Activated CD4-positive, alpha-beta memory T cell treated with anti-CD3 and anti-CD28 coated beads, Interleukin-2, amount 10 ng/mL, durations not matched to agents 7 days and 5 days (primary cell): ENCODE measurements around the gene WRNIP1. TPM values are rescaled to one million over a fixed set of nuclear protein-coding genes. Genes with fewer than 3 reads are reported as not detected.

ENCODE experiments used
- CTCF ChIA-PET: fragments of 350-600 bp; sonication (Branson Sonifier 250); formaldehyde crosslinking; loops from one replicate; lab custom pipeline; 2021; ENCODE audit warnings: antibody characterized with exemption, inconsistent platforms; lab: Charles Lee
- POLR2A ChIA-PET: fragments of 350-600 bp; sonication (Branson Sonifier 250); formaldehyde crosslinking; loops from one replicate; lab custom pipeline; 2021; ENCODE audit warnings: antibody characterized with exemption; lab: Charles Lee
- DNase-seq: peaks from one replicate; pipeline ENCODE4 v3.0.0-alpha.2; 2020
- H3K27ac Mint-ChIP-seq: one replicate; pipeline ENCODE4 v1.8.0; 2021; ENCODE audit warnings: mild to moderate bottlenecking, mixed read lengths
- H3K27me3 Mint-ChIP-seq: one replicate; pipeline ENCODE4 v1.8.0; 2021; ENCODE audit warnings: mixed read lengths
- H3K36me3 Mint-ChIP-seq: one replicate; pipeline ENCODE4 v1.8.0; 2021; ENCODE audit warnings: low read depth, mixed read lengths
- H3K4me1 Mint-ChIP-seq: one replicate; pipeline ENCODE4 v1.8.0; 2021; ENCODE audit warnings: mixed read lengths
- H3K4me3 Mint-ChIP-seq: one replicate; pipeline ENCODE4 v1.8.0; 2021; ENCODE audit warnings: mild to moderate bottlenecking, mixed read lengths
- H3K9me3 Mint-ChIP-seq: one replicate; pipeline ENCODE4 v1.8.0; 2021; ENCODE audit warnings: mixed read lengths
- total RNA-seq, 2 experiments: library from RNA; stranded (reverse); gene quantifications; one replicate each; pipeline ENCODE4 v1.2.3, GENCODE V29; 2021

Gene WRNIP1
- total RNA-seq, 2 experiments from 2014 or later = 39.6 to 42.1 TPM

DNA sequence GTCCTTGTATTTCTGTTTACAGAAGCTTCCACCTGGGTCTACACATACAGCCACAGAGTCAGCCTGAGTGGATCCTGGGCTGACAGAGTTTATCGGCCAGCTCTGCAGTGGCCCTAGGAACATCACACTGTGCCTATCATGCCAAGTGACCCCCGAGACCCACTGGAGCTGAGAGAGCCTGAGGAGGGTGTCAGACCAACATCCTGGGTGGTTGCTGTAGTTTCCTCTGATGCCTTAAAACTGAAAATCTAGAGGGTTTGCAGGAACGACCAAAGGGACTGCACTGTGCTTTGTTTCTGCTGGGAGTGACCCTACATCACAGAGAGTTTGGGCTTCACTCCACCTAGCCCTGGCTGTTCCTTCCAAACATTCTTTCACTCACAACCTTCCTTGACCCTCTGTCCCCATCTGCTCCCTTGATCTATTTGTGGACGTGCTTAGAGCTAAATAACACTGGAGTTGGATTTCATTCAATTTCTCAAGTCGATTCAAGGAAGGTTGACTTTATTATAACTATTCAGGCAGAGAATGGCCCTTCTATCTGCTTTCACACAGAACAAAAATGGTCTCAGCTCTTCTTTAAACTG lies 32.6 kb upstream of the WRNIP1 start:
- ChIA-PET POLR2A (no interaction called here), CTCF (interaction anchor here (2.1 kb wide), 1 partner anchor 17 kb away, joined by 13 read pairs; the partner anchor contains the start of gene MYLK4)
- no peaks in the 10 kb centered on the region for H3K9me3 Mint-ChIP-seq
- peaks cover 6% of the 10 kb centered on the region for H3K4me1 Mint-ChIP-seq
- no peaks in the 10 kb centered on the region for H3K36me3 Mint-ChIP-seq
- H3K4me3 Mint-ChIP-seq = no peak overlapping the region
- DNase-seq = no peak
- peaks cover 5% of the 10 kb centered on the region for H3K27me3 Mint-ChIP-seq
- H3K27ac Mint-ChIP-seq = no peak overlapping the region

DNA sequence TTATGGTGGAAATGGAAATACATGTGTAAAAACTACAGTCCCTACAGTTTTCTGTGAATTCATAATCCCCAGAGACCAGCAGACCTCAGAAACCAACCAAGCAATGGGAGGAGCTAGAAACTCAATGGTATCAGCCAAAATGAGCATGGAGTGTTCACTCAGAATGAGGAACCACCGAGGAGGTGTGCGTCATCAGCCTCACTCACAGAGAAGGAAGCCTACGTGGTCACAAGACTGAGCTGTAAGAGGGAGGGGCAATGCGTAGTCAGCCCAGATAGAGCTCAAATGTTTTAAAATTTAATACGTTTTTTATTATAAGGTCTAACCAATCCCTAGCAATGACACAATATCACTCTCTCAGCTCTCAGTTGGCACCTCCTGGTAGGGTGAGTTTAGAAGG lies 31.9 kb upstream of the WRNIP1 start:
- ChIA-PET CTCF (interaction anchor here (2.1 kb wide), 1 partner anchor 17 kb away, joined by 13 read pairs; the partner anchor contains the start of gene MYLK4), POLR2A (no interaction called here)
- no peak overlapping the region for H3K4me3 Mint-ChIP-seq
- peak; percentile 59 for DNase-seq
- peaks cover 6% of the 10 kb centered on the region for H3K4me1 Mint-ChIP-seq
- no peaks in the 10 kb centered on the region for H3K36me3 Mint-ChIP-seq
- no peaks in the 10 kb centered on the region for H3K9me3 Mint-ChIP-seq
- no peak overlapping the region for H3K27ac Mint-ChIP-seq
- H3K27me3 Mint-ChIP-seq = peaks cover 5% of the 10 kb centered on the region

DNA sequence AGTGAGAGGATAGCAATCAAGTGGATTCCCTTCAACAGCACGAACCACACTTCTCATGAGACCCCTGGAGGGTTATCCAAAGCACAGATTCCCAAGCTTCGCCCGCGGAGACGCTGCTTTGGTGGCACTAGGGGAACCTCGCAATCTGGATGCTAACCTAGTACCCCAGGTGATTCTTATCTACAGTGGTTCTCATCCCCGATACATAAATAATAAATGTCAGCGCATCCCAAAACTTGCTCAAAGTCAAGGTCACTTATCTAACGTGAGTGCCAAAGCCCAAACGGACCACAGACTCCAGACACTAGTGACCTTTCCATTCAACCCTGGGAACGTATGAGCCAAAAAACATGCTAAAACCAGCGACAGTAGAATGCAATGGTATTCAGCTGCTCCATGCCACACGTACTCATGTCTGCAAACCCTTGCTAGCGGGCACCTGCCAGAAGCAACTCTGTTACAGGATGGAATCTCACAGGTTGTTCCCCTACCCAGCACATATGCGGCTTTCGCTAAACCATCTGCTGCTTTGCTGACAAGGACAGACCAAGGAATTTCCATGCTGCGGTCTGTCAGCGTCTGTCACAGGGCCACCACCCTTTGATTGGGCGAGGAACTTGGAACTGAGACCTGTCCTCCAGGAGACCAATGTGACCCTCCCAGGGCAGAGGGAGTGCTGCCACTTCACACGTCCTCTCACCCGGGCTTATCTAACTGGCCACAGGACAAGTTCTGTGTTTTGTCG lies 31.3 kb upstream of the WRNIP1 start:
- peaks cover 5% of the 10 kb centered on the region for H3K27me3 Mint-ChIP-seq
- POLR2A ChIA-PET = no interaction called here
- peaks cover 6% of the 10 kb centered on the region for H3K4me1 Mint-ChIP-seq
- no peaks in the 10 kb centered on the region for H3K36me3 Mint-ChIP-seq
- H3K9me3 Mint-ChIP-seq = no peaks in the 10 kb centered on the region
- H3K27ac Mint-ChIP-seq = no peak overlapping the region
- no peak overlapping the region for H3K4me3 Mint-ChIP-seq
- CTCF ChIA-PET = interaction anchor here (2.1 kb wide), 1 partner anchor 16 kb away, joined by 13 read pairs; the partner anchor contains the start of gene MYLK4
- DNase-seq = no peak

DNA sequence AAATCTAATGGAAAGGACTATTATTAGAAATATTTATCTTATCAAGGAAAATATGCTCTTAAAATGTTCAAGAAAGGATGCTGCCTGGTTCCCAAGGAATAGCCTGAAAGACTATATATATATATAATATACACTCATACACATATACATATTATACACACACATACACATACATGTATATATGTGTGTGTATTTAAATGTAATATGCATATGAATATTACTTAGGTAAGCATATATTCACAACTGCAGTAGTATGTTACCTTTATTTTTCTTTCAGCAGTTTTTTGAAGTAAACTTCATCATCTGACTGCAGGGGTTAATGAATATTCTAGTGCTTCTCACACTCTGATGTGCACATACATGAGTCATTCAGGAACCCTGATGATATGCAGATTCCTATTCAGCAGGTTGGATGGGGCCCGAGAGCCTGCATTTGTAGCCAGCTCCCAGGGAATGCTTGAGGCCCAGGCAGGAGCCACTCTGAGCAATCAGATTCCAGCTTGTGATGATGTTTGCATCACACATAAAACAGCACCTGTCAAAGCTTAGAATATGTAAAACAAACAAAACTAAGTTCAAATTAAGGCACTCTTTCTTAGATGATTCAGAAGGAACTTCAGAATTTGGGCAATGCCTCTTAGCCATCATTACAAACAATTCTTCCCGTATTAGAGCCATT lies 30.6 kb upstream of the WRNIP1 start:
- POLR2A ChIA-PET = no interaction called here
- Mint-ChIP-seq H3K36me3 (no peaks in the 10 kb centered on the region), H3K9me3 (no peaks in the 10 kb centered on the region), H3K27ac (no peak overlapping the region), H3K4me3 (no peak overlapping the region), H3K4me1 (peaks cover 6% of the 10 kb centered on the region), H3K27me3 (peaks cover 5% of the 10 kb centered on the region)
- no peak for DNase-seq
- CTCF ChIA-PET = interaction anchor here (7.5 kb wide), 1 partner anchor 15 kb away, joined by 86 read pairs; the partner anchor contains the start of gene MYLK4

DNA sequence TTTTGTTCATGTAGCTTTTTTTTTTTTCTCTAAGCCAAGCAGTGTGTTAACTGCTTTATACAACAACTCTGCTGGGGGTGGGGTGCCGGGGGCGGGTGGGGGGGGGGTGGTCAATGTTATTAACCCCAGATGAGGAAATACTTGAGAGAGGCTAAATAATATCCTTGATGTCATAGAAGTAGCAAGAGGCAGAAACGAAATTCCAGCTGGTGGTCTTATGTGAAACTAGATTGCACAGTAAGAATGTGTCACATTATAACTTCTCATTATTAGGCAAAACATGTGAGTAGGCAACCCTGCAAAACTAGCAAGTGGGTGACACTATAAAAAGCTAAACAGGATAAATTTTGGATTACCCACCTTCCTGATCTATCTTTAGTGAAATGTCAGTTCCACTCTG lies 27.3 kb upstream of the WRNIP1 start:
- Mint-ChIP-seq H3K36me3 (no peaks in the 10 kb centered on the region), H3K27me3 (peaks cover 5% of the 10 kb centered on the region), H3K9me3 (no peaks in the 10 kb centered on the region), H3K4me1 (peaks cover 4% of the 10 kb centered on the region), H3K27ac (no peak overlapping the region), H3K4me3 (no peak overlapping the region)
- ChIA-PET CTCF (interaction anchor here (0.6 to 7.5 kb wide), 13 partner anchors 9 to 249 kb away, joined by 3 to 86 read pairs (median 4); partner anchors contain the start of genes MYLK4, SERPINB1 and WRNIP1), POLR2A (interaction anchor here (1.3 to 1.4 kb wide), 2 partner anchors 9 to 27 kb away, joined by 4 read pairs; partner anchors contain the start of gene WRNIP1)
- no peak for DNase-seq

DNA sequence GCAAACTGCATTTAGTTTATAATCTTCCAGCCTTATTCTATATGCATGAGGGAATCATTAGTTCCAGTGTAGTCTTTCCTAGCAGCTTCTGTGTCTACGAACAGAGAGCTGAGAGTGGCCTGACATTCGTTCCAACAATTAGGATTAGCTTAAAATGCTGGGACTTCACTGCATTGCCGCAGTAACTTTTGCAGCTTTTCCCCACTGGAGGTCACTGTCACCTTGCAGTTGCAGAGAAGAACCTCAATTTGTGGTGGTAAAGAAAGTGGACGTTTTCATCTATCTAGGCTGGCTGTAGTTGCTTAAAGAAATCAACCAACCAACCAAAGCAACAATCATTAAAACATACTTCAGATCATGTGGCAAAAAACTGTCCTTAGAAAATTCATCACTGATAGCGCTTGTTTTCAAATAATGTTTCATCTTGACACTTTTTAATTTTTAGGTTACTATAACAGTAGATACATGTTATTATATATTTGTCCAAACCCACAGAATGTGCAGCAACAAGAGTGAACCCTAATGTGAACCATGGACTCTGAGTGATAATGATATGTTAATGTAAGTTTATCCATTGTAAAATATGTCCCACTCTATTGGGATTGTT lies 26.7 kb upstream of the WRNIP1 start:
- ChIA-PET CTCF (interaction anchor here (0.6 to 7.5 kb wide), 12 partner anchors 9 to 249 kb away, joined by 3 to 86 read pairs (median 4); partner anchors contain the start of genes MYLK4, SERPINB1 and WRNIP1), POLR2A (interaction anchor here (1.3 to 1.4 kb wide), 2 partner anchors 9 to 27 kb away, joined by 4 read pairs; partner anchors contain the start of gene WRNIP1)
- H3K27me3 Mint-ChIP-seq = peaks cover 5% of the 10 kb centered on the region
- peak; percentile 53 for DNase-seq
- no peaks in the 10 kb centered on the region for H3K36me3 Mint-ChIP-seq
- H3K4me3 Mint-ChIP-seq = no peak overlapping the region
- H3K4me1 Mint-ChIP-seq = no peaks in the 10 kb centered on the region
- H3K27ac Mint-ChIP-seq = no peak overlapping the region
- no peaks in the 10 kb centered on the region for H3K9me3 Mint-ChIP-seq

DNA sequence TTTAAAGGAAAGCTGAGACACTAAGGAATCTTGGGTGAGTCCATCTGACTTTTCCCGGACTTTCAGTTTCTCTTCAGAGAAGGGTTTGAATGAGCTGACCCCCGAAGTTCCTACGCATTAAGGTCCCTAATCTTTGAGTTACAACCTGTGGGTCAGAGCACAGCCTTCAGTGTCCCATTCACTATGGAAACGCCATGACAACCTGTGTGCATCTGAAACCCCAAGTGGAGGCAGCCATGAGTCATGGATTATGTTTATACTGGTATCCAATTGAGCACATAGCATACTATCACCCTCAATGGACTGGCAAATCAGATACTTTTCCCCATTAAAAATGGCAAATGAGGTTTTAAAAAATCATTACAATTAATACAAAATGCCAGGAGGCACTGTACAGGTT lies 25.9 kb upstream of the WRNIP1 start:
- Mint-ChIP-seq H3K4me3 (no peak overlapping the region), H3K4me1 (no peaks in the 10 kb centered on the region), H3K27me3 (peaks cover 5% of the 10 kb centered on the region), H3K27ac (no peak overlapping the region), H3K36me3 (no peaks in the 10 kb centered on the region), H3K9me3 (no peaks in the 10 kb centered on the region)
- ChIA-PET POLR2A (no interaction called here), CTCF (interaction anchor here (7.5 kb wide), 1 partner anchor 10 kb away, joined by 86 read pairs; the partner anchor contains the start of gene MYLK4)
- DNase-seq = no peak

DNA sequence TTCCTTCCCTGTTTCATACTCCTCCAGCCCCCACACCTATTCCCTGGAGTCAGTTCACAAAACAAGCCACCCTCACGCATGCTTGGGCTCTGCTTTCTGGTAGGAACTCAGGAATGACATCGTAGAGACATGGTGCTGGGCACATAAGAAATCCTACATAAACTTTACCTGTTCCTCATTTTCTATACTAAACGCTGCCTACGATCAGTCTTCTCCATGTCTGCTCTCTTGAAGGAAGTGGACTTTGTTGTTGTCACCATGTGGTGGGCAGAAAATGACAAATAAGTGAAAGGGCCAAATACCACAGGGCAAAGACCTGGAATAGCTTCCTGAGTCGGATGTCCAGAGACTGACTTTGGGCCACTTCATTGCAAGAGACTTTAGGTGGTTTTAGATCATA lies 24.6 kb upstream of the WRNIP1 start:
- H3K27ac Mint-ChIP-seq = no peak overlapping the region
- H3K36me3 Mint-ChIP-seq = no peaks in the 10 kb centered on the region
- H3K4me3 Mint-ChIP-seq = no peak overlapping the region
- DNase-seq = no peak
- H3K27me3 Mint-ChIP-seq = peaks cover 7% of the 10 kb centered on the region
- ChIA-PET CTCF (interaction anchor here (7.5 kb wide), 1 partner anchor 9 kb away, joined by 86 read pairs; the partner anchor contains the start of gene MYLK4), POLR2A (no interaction called here)
- no peaks in the 10 kb centered on the region for H3K9me3 Mint-ChIP-seq
- H3K4me1 Mint-ChIP-seq = no peaks in the 10 kb centered on the region

DNA sequence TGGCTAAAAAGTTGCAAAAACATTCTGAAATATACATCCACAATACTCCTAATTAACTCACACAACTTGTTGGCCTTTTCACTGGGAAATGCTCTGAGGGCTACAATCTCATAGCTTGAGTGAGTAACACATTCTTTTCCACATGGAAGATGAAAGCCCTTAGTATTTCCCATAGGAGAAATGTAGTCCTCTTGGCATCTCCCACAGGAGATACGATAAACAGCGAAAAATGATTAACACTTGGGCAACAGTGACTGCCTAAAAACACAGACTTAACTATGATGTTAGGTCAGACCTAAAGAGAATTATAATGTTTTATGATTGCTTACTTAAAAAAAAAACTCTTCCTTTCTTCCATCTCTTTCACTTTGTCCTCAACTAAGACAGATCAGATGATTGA lies 23.4 kb upstream of the WRNIP1 start:
- H3K9me3 Mint-ChIP-seq = no peaks in the 10 kb centered on the region
- no peak overlapping the region for H3K27ac Mint-ChIP-seq

DNA sequence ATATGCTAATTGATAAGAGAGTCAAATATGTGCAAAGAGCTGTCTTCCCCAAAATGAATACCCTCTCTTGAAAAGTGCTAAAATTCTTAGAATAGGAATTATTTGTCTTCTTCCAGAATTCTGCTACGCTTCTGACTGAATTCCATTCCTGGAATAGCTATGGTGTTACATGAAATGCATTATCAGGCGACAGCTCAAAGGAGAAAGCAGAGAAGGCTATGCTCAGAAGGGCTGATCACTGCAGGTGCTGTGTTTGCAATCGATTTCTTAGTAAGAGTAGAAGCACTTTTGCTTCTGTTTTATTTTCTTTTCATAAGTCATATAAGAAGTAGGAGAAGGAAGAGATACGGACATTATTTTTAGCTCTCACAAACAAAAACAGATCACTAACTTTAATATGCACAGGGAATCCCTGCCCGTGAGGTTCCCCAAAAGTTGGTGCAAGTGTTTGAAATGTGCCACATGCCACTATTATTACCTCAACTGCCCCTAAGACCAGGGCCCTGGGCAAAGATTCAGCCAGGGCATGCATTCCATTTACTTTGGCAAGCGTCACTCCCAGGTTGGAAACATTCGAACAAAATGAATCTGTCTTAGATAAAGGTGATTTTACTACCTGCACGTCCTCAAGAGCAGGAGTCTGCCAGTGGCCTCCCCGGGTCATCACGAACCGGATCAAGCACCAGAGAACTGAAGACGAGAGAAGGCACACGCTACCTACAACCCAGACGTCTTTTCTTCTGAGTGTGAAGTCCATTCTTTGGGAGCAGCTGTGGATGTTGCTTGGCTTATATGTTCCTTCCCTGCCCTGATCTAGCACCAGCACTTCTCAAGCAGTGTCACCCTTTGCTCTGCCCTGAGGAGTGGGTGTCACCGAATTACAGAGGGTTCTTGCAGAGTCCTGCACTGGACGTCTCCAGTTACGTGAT lies 21.6 kb upstream of the WRNIP1 start:
- H3K27me3 Mint-ChIP-seq = peaks cover 11% of the 10 kb centered on the region
- no peak for DNase-seq
- H3K4me3 Mint-ChIP-seq = no peak overlapping the region
- no peaks in the 10 kb centered on the region for H3K4me1 Mint-ChIP-seq
- H3K9me3 Mint-ChIP-seq = no peaks in the 10 kb centered on the region
- H3K27ac Mint-ChIP-seq = no peak overlapping the region
- H3K36me3 Mint-ChIP-seq = no peaks in the 10 kb centered on the region
- CTCF ChIA-PET = interaction anchor here (0.5 kb wide), 1 partner anchor 646 kb away, joined by 3 read pairs; no protein-coding TSS in a partner anchor
- POLR2A ChIA-PET = no interaction called here

More for the DNA sequence above, 23.4 kb upstream of the WRNIP1 start:
- CTCF ChIA-PET = interaction anchor here (7.5 kb wide), 1 partner anchor 7 kb away, joined by 86 read pairs; the partner anchor contains the start of gene MYLK4
- Mint-ChIP-seq H3K27me3 (peaks cover 6% of the 10 kb centered on the region), H3K4me3 (no peak overlapping the region), H3K4me1 (no peaks in the 10 kb centered on the region), H3K36me3 (no peaks in the 10 kb centered on the region)
- POLR2A ChIA-PET = no interaction called here
- DNase-seq = no peak

DNA sequence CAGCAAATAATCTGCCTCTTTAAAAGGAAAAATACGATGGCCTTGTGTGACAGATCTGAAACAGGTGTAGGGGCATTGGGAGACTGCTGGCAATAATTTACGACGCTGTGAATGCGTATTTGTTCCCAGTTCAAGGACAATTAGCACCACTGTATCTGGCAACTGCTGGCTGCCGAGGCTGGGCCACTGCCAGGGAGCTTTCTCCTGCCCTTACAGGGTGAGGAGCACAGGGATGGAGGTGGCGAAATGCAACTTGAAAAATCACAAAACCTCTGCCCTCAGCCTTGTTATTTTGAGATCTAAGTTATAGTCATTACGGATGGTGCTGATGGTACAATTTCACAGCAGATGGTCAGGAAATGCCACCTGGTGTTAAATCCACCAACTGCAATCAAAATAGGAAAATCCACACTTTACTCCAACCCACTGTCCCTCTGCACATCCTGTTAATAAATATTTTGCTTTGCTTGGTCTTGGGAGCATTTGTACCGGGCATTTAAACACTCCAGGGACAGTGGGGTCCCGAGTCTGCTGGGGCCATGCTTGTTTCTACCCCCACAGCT lies 20.9 kb upstream of the WRNIP1 start:
- ChIA-PET POLR2A (no interaction called here), CTCF (no interaction called here)
- Mint-ChIP-seq H3K4me1 (no peaks in the 10 kb centered on the region), H3K4me3 (no peak overlapping the region), H3K27me3 (peaks cover 13% of the 10 kb centered on the region), H3K36me3 (no peaks in the 10 kb centered on the region), H3K27ac (no peak overlapping the region), H3K9me3 (no peaks in the 10 kb centered on the region)
- DNase-seq = no peak
